ENCODE results near the gene AOAH.

GRCh38 chr7:36591636-36592035 lies 132.7 kb downstream of the AOAH start:
- TF ChIP-seq CEBPB (IDR thresholded peaks at IDR 0.05) (no peak), REST (IDR thresholded peaks at IDR 0.05; ENCODE audit: low read depth) (no peak), YY1 (IDR thresholded peaks at IDR 0.05; ENCODE audit: low read depth) (no peak), EGR1 (IDR thresholded peaks at IDR 0.05) (no peak), RAD21 (IDR thresholded peaks at IDR 0.05; ENCODE audit: low read depth) (no peak), MAX (IDR thresholded peaks at IDR 0.05) (no peak)

Data from Ishikawa (cell line).